ENCODE results near the gene KCNAB2. TPM values are rescaled to one million over a fixed set of nuclear protein-coding genes. Genes with fewer than 3 reads are reported as not detected.
"Not testable (repeated sequence)": the region's sequence is repeated elsewhere in the genome, so short reads cannot be mapped to it uniquely, and the experiment has no call there.

Gene KCNAB2
- total RNA-seq, 2 donors from 2014 or later, result 210 to 232 TPM

- Mint-ChIP-seq H3K4me3 (no peak overlapping the region), H3K36me3 (ENCODE audit: insufficient read depth in 2 of 2) (peaks cover 4 to 7% of the 10 kb centered on the region in 2 donors), H3K9me3 (no peaks in the 10 kb centered on the region), H3K4me1 (ENCODE audit: low read depth) (peaks cover 3% of the 10 kb centered on the region), H3K27ac (no peak overlapping the region), H3K27me3 (ENCODE audit: low read depth) (no peaks in the 10 kb centered on the region)
- DNase-seq, result no peak
- no peak for ATAC-seq (replicated peaks in 1 of 2)
Measured at GRCh38 chr1:6059866-6060265, 14.2 kb downstream of the KCNAB2 start.

- Mint-ChIP-seq H3K27me3 (ENCODE audit: low read depth) (no peaks in the 10 kb centered on the region), H3K4me3 (no peak overlapping the region), H3K36me3 (ENCODE audit: insufficient read depth in 2 of 2) (peaks cover 4 to 6% of the 10 kb centered on the region in 2 donors), H3K4me1 (ENCODE audit: low read depth) (no peaks in the 10 kb centered on the region), H3K9me3 (no peaks in the 10 kb centered on the region), H3K27ac (no peak overlapping the region)
- DNase-seq, result no peak
- ATAC-seq (replicated peaks in 1 of 2), result no peak
Measured at GRCh38 chr1:6062670-6063069, 17.0 kb downstream of the KCNAB2 start.

- not testable (repeated sequence) for H3K36me3 Mint-ChIP-seq (ENCODE audit: insufficient read depth in 2 of 2); H3K4me3 Mint-ChIP-seq; H3K4me1 Mint-ChIP-seq (ENCODE audit: low read depth); H3K9me3 Mint-ChIP-seq; ATAC-seq (replicated peaks in 1 of 2); H3K27me3 Mint-ChIP-seq (ENCODE audit: low read depth); H3K27ac Mint-ChIP-seq; DNase-seq
Measured at GRCh38 chr1:6063532-6064053, 17.9 kb downstream of the KCNAB2 start.

GRCh38 chr1:6065093-6065858, 19.6 kb downstream of the KCNAB2 start:
- H3K27me3 Mint-ChIP-seq (ENCODE audit: low read depth), result no peaks in the 10 kb centered on the region
- no peak overlapping the region for H3K27ac Mint-ChIP-seq
- H3K9me3 Mint-ChIP-seq, result no peaks in the 10 kb centered on the region
- H3K4me3 Mint-ChIP-seq, result no peak overlapping the region
- no peaks in the 10 kb centered on the region for H3K4me1 Mint-ChIP-seq (ENCODE audit: low read depth)
- ATAC-seq (replicated peaks in 1 of 2) (no peak), DNase-seq (no peak)
- H3K36me3 Mint-ChIP-seq (ENCODE audit: insufficient read depth in 2 of 2), result peaks cover 3 to 4% of the 10 kb centered on the region in 2 donors

GRCh38 chr1:6066680-6067079, 21.0 kb downstream of the KCNAB2 start:
- Mint-ChIP-seq H3K27me3 (ENCODE audit: low read depth) (no peaks in the 10 kb centered on the region), H3K4me3 (no peak overlapping the region), H3K36me3 (ENCODE audit: insufficient read depth in 2 of 2) (peaks cover 3 to 7% of the 10 kb centered on the region in 2 donors), H3K9me3 (no peaks in the 10 kb centered on the region), H3K4me1 (ENCODE audit: low read depth) (no peaks in the 10 kb centered on the region), H3K27ac (peak overlapping the region; percentile 1)
- DNase-seq (no peak), ATAC-seq (replicated peaks in 1 of 2) (no peak)

GRCh38 chr1:6068073-6068472, 22.4 kb downstream of the KCNAB2 start:
- Mint-ChIP-seq H3K27me3 (ENCODE audit: low read depth) (no peaks in the 10 kb centered on the region), H3K36me3 (ENCODE audit: insufficient read depth in 2 of 2) (peaks cover 0 to 9% of the 10 kb centered on the region in 2 donors), H3K27ac (no peak overlapping the region), H3K4me3 (no peak overlapping the region), H3K4me1 (ENCODE audit: low read depth) (no peaks in the 10 kb centered on the region), H3K9me3 (no peaks in the 10 kb centered on the region)
- no peak for DNase-seq
- ATAC-seq (replicated peaks in 1 of 2), result no peak

- Mint-ChIP-seq H3K36me3 (ENCODE audit: insufficient read depth in 2 of 2) (peaks cover 0 to 7% of the 10 kb centered on the region in 2 donors), H3K4me3 (no peak overlapping the region), H3K27ac (no peak overlapping the region), H3K27me3 (ENCODE audit: low read depth) (no peaks in the 10 kb centered on the region), H3K9me3 (no peaks in the 10 kb centered on the region), H3K4me1 (ENCODE audit: low read depth) (no peaks in the 10 kb centered on the region)
- ATAC-seq (replicated peaks in 1 of 2) (no peak), DNase-seq (no peak)
Measured at GRCh38 chr1:6068932-6069331, 23.2 kb downstream of the KCNAB2 start.

- no peaks in the 10 kb centered on the region for H3K27me3 Mint-ChIP-seq (ENCODE audit: low read depth)
- H3K27ac Mint-ChIP-seq, result no peak overlapping the region
- DNase-seq (no peak), ATAC-seq (replicated peaks in 1 of 2) (no peak)
- H3K4me1 Mint-ChIP-seq (ENCODE audit: low read depth), result no peaks in the 10 kb centered on the region
- no peaks in the 10 kb centered on the region for H3K9me3 Mint-ChIP-seq
- H3K4me3 Mint-ChIP-seq, result no peak overlapping the region
- peaks cover 0 to 10% of the 10 kb centered on the region in 2 donors for H3K36me3 Mint-ChIP-seq (ENCODE audit: insufficient read depth in 2 of 2)
Measured at GRCh38 chr1:6069573-6069972, 23.9 kb downstream of the KCNAB2 start.

GRCh38 chr1:6070450-6070974, 24.8 kb downstream of the KCNAB2 start:
- ATAC-seq (replicated peaks in 1 of 2) (no peak), DNase-seq (no peak)
- Mint-ChIP-seq H3K4me1 (ENCODE audit: low read depth) (no peaks in the 10 kb centered on the region), H3K27ac (no peak overlapping the region), H3K36me3 (ENCODE audit: insufficient read depth in 2 of 2) (peaks cover 0 to 13% of the 10 kb centered on the region in 2 donors), H3K9me3 (no peaks in the 10 kb centered on the region), H3K27me3 (ENCODE audit: low read depth) (no peaks in the 10 kb centered on the region), H3K4me3 (no peak overlapping the region)

- Mint-ChIP-seq H3K27me3 (ENCODE audit: low read depth) (no peaks in the 10 kb centered on the region), H3K9me3 (no peaks in the 10 kb centered on the region), H3K36me3 (ENCODE audit: insufficient read depth in 2 of 2) (peaks cover 0 to 15% of the 10 kb centered on the region in 2 donors), H3K4me1 (ENCODE audit: low read depth) (no peaks in the 10 kb centered on the region), H3K4me3 (no peak overlapping the region), H3K27ac (no peak overlapping the region)
- ATAC-seq (replicated peaks in 1 of 2) (no peak), DNase-seq (no peak)
Measured at GRCh38 chr1:6071219-6071618, 25.5 kb downstream of the KCNAB2 start.

GRCh38 chr1:6072774-6073479, 27.2 kb downstream of the KCNAB2 start:
- ATAC-seq (replicated peaks in 1 of 2) (no peak), DNase-seq (no peak)
- Mint-ChIP-seq H3K27me3 (ENCODE audit: low read depth) (no peaks in the 10 kb centered on the region), H3K27ac (no peak overlapping the region), H3K36me3 (ENCODE audit: insufficient read depth in 2 of 2) (peaks cover 2 to 17% of the 10 kb centered on the region in 2 donors), H3K4me3 (no peak overlapping the region), H3K4me1 (ENCODE audit: low read depth) (no peaks in the 10 kb centered on the region), H3K9me3 (no peaks in the 10 kb centered on the region)

GRCh38 chr1:6073480-6074053, 27.9 kb downstream of the KCNAB2 start:
- Mint-ChIP-seq H3K9me3 (no peaks in the 10 kb centered on the region), H3K27me3 (ENCODE audit: low read depth) (no peaks in the 10 kb centered on the region), H3K36me3 (ENCODE audit: insufficient read depth in 2 of 2) (peaks cover 2 to 17% of the 10 kb centered on the region in 2 donors), H3K27ac (no peak overlapping the region), H3K4me1 (ENCODE audit: low read depth) (no peaks in the 10 kb centered on the region), H3K4me3 (no peak overlapping the region)
- ATAC-seq (replicated peaks in 1 of 2), result no peak
- DNase-seq, result no peak

Data from activated T-cell treated with anti-CD3 and anti-CD28 coated beads, Interleukin-2, amount 50 U/mL, for 72 hours (primary cell).